Neural crest cell (in vitro differentiated cells): ENCODE data around the gene RBMS3. TPM values are rescaled to one million over a fixed set of nuclear protein-coding genes. Genes with fewer than 3 reads are reported as not detected.

Experiments
- DNase-seq: peaks from one replicate; pipeline ENCODE4 v3.0.0; 2021; ENCODE audit warnings: low read depth, mixed read lengths, low spot score
- H3K27ac Mint-ChIP-seq: one replicate; pipeline ENCODE4 v1.8.0; 2021; ENCODE audit warnings: mild to moderate bottlenecking, mixed read lengths; ENCODE audit not compliant: unreplicated experiment
- H3K27me3 Mint-ChIP-seq: 2 replicates; pipeline ENCODE4 v1.8.0; 2021; ENCODE audit warnings: low read depth, mild to moderate bottlenecking, mixed read lengths
- H3K36me3 Mint-ChIP-seq: 2 replicates; pipeline ENCODE4 v1.8.0; 2021; ENCODE audit warnings: low read depth, mild to moderate bottlenecking, mixed read lengths
- H3K4me1 Mint-ChIP-seq: 2 replicates; pipeline ENCODE4 v1.8.0; 2021; ENCODE audit warnings: mixed read lengths
- H3K4me3 Mint-ChIP-seq: one replicate; pipeline ENCODE4 v1.8.0; 2021; ENCODE audit warnings: mild to moderate bottlenecking, mixed read lengths
- H3K9me3 Mint-ChIP-seq: 2 replicates; pipeline ENCODE4 v1.8.0; 2021; ENCODE audit warnings: mixed read lengths
- CTCF ChIP-seq: fragments of 200-600 bp; sonication (generic); conservative IDR thresholded peaks from 2 replicates; pipeline ENCODE4 v1.5.0; 2021; ENCODE audit warnings: antibody characterized with exemption, mild to moderate bottlenecking
- total RNA-seq: library from RNA; stranded (reverse); gene quantifications from 2 replicates; pipeline ENCODE4 v1.2.1, GENCODE V29; 2021

Gene RBMS3
- total RNA-seq, 1 donor from 2014 or later: 35.4 TPM

DNA sequence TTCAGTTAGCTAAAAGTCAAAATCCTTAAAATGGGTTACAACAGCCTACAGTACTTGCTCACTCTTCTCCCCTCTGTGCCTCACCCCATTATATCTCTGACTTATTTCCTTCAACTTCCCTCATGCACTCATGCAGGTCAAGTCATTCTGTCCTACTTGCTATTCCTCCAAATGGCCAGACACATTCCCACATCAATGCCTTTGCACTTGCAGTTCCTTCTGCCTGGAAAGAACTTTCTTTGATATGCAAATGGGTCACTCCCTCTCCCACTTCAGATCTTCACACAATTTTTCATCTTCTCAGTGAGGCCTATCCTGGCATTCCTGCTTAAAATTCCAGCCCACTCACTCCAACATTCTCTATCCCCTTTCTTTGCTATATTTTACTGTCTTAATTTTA lies 778.4 kb downstream of the RBMS3 start:
- no peak for DNase-seq
- H3K9me3 Mint-ChIP-seq: peaks cover 2% of the 10 kb centered on the region
- H3K36me3 Mint-ChIP-seq: no peaks in the 10 kb centered on the region
- no peak overlapping the region for H3K27ac Mint-ChIP-seq
- H3K4me3 Mint-ChIP-seq: no peak overlapping the region
- peaks cover 17% of the 10 kb centered on the region for H3K4me1 Mint-ChIP-seq
- no peaks in the 10 kb centered on the region for H3K27me3 Mint-ChIP-seq
- no peak for TF ChIP-seq CTCF
